ENCODE data around the gene CNP.

The CNP gene

DNA sequence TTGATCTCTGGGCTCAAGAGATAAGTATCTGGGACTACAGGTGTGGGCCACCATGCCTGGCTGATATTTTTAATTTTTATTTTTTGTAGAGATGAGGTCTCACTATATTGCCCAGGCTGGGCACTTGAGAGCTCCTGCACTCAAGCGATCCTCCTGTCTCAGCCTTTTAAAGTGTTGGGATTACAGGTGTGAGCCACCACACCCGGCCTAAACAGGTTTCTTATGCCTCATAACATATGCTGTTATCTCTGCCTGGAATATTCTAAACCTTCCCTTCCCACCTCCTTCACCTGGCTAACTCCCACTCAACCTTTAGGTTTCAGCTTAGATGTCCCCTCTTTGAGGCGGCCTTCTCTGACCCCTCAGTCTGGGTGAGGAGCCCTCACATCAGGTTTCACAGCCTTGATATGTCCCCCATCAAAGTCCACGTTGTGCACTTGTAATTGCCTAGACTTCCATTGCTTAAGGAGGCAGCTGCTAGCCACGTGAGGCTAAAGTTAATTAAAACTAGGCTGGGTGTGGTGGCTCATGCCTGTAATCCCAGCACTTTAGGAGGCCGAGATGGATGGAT, 8.6 kb upstream of the CNP start:
- in situ Hi-C loops (cut with MboI; ENCODE audit: low pct_unique_long_range_greater_than_20kb, low sequenced_read_pairs, unreplicated experiment) = no loop called here
- DNase-seq (ENCODE audit: low spot score) = no peak
- TF ChIP-seq, protein P1, sequence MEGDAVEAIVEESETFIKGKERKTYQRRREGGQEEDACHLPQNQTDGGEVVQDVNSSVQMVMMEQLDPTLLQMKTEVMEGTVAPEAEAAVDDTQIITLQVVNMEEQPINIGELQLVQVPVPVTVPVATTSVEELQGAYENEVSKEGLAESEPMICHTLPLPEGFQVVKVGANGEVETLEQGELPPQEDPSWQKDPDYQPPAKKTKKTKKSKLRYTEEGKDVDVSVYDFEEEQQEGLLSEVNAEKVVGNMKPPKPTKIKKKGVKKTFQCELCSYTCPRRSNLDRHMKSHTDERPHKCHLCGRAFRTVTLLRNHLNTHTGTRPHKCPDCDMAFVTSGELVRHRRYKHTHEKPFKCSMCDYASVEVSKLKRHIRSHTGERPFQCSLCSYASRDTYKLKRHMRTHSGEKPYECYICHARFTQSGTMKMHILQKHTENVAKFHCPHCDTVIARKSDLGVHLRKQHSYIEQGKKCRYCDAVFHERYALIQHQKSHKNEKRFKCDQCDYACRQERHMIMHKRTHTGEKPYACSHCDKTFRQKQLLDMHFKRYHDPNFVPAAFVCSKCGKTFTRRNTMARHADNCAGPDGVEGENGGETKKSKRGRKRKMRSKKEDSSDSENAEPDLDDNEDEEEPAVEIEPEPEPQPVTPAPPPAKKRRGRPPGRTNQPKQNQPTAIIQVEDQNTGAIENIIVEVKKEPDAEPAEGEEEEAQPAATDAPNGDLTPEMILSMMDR (IDR thresholded peaks at IDR 0.05; ENCODE audit: extremely low read depth, insufficient read depth, missing control alignments) = no peak

DNA sequence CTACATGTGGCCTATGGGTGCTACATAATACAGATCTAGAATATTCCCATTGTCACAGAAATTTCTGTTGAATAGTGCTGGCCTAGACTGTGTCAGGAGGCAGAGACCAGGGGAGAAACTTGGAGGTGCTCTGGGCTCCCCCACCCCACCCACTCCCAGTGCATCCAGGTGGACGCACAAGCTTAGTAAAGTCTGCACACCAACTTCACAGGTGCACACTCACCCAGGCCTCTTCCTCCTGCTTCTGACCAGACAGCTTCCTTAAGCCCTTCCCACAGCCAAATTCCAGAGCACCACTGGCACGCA, 7.6 kb upstream of the CNP start:
- TF ChIP-seq, protein P1 (IDR thresholded peaks at IDR 0.05; ENCODE audit: extremely low read depth, insufficient read depth, missing control alignments) = no peak
- in situ Hi-C loops (cut with MboI; ENCODE audit: low pct_unique_long_range_greater_than_20kb, low sequenced_read_pairs, unreplicated experiment) = no loop called here
- no peak for DNase-seq (ENCODE audit: low spot score)

DNA sequence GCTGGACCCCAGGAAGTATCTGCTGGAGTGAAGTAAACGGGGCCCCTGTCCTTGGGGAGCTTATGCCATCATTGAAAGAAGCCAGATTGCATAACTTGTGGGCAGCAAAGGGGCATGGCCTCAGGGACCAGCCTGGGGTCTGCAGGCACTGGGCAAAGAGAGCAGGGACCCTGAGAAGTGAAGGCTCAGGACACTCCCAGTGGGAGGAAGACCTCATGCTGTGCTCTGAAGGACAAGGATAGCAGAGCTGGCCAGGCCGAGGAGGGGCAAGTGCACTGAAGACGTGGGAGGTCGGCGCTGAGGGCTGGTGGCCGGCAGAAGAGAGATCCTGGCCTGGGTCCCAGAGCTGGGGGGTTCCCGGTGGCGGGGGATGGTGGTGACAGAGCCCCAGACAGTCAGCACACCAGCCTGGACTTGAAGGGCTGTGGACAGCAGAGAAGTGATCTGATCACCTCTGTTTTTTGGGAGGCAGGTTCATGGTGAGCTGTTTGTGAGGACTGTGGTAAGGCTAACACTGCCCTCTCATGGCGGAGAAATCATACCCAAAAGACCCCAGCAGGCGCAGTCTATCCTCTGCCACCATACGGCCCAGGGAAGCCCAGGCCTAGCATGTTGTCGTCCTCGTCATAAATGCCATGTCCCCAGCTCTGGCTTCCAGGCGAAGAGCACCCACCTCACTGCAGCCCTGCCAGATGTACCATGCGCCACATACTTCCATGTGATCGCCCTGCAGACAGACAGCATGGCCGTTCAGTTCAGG, 7.1 kb upstream of the CNP start:
- TF ChIP-seq, protein P1 (IDR thresholded peaks at IDR 0.05; ENCODE audit: extremely low read depth, insufficient read depth, missing control alignments) = peak; percentile 28
- in situ Hi-C loops (cut with MboI; ENCODE audit: low pct_unique_long_range_greater_than_20kb, low sequenced_read_pairs, unreplicated experiment) = loop anchor here (10.0 kb wide), 1 partner anchor 145 kb away; no protein-coding TSS in a partner anchor
- DNase-seq (ENCODE audit: low spot score) = no peak

DNA sequence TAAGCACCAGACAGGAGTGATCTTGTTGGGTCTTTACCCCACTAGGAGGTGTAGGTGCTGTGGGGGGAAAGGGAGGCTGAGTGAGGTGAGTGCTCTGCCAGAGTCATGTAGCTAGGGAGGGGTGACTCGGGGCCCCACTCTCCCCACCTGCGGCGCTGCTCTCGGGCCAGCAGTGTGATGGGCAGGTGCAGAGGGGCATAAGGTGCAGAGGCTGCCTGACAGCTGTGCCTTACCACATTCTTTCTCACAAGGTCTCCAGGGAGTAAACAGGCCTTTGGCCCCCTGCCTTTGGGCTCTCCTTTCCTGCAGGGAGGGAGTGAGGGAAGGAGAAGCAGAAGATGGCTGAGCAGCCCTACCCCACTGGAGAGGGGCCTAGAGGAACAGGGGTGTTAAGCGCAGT, 4.5 kb upstream of the CNP start:
- TF ChIP-seq, protein P1 (IDR thresholded peaks at IDR 0.05; ENCODE audit: extremely low read depth, insufficient read depth, missing control alignments) = no peak
- DNase-seq (ENCODE audit: low spot score) = no peak
- in situ Hi-C loops (cut with MboI; ENCODE audit: low pct_unique_long_range_greater_than_20kb, low sequenced_read_pairs, unreplicated experiment) = loop anchor here (10.0 kb wide), 1 partner anchor 143 kb away; no protein-coding TSS in a partner anchor

DNA sequence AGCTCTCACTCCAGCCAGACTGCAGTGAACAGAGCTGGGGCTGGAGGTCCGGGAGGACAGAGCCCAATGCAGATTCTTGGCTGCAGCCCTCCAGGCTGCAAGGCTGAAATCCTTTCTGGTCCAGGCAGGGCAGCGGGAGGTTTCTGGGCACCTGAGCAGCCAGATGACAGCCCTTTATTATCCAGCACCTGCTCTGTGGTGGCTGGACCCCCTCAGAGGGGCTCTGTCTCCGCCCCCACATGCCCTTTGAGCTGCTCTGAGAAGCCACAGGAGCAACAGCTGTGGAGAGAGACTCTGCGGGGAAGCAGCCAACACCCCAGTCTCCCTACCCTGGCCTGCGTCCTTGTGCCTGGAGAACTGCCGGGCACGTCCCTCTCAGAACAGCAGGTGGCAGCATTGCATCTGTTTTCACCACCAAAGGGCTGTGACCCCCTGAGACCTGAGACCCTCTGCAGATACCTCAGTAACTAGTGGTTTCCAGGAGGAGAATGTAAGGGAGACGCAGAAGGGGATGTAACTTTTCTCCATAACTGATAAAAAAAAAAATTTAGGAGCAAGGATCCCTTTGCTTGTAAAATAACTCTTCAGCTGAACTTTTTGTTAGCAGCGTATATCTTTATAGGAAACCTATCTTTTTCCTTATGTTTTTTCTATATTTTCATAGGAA, 3.7 kb upstream of the CNP start:
- TF ChIP-seq, protein P1 (IDR thresholded peaks at IDR 0.05; ENCODE audit: extremely low read depth, insufficient read depth, missing control alignments) = peak; percentile 98
- in situ Hi-C loops (cut with MboI; ENCODE audit: low pct_unique_long_range_greater_than_20kb, low sequenced_read_pairs, unreplicated experiment) = loop anchor here (10.0 kb wide), 1 partner anchor 142 kb away; no protein-coding TSS in a partner anchor
- DNase-seq (ENCODE audit: low spot score) = peak; percentile 85

DNA sequence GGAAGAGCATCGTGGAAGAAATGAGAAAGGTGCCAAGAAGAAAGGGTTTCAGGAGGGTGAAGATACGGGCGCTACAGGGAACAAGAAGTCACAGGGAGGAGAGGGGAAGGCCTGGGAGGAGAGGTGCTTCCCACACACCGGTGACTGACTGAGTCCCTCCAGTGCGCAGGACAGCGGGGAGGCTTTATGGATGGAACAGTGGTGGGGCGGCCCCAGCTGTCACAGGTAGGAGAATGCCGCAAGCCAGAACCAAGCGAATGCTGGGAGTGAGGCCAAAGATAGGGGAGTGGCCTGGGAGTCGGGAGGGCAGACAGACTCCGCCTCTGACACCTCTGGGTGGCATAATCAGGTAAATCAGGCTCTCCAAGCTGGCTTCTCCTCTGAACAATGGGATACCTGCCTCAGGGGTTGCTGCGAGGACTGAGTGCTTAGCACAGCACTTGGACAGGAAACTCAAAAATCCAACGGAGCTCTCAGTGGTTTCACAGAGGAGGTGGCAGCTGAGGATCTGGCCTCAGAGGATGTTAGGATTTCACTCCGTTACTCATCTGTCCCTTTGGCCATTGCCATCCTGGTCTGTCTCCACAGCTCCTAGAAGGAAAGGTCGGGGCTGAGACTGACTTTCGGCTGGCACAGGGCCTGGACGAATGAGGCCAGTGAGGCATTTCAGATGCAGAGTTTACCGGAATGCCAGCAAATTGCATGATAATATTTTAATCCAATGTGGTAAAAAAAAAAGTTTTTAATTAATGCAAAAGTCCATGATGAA, 717 bp upstream of the CNP start:
- TF ChIP-seq, protein P1 (IDR thresholded peaks at IDR 0.05; ENCODE audit: extremely low read depth, insufficient read depth, missing control alignments) = no peak
- in situ Hi-C loops (cut with MboI; ENCODE audit: low pct_unique_long_range_greater_than_20kb, low sequenced_read_pairs, unreplicated experiment) = loop anchor here (10.0 kb wide), 1 partner anchor 139 kb away; no protein-coding TSS in a partner anchor
- DNase-seq (ENCODE audit: low spot score) = peak; percentile 84
